Spleen (tissue), 13 donors: ENCODE data around the gene CCDC184. TPM values are rescaled to one million over a fixed set of nuclear protein-coding genes. Genes with fewer than 3 reads are reported as not detected.

Experiments
- DNase-seq: peaks from one replicate; pipeline ENCODE4 v3.0.0-alpha.2; 2020
- H3K27ac ChIP-seq, 8 donors: fragments of 200-600 bp; sonication (generic) in 7 of 8; 1 replicate in 4 of 8; 2 replicates in 4 of 8; pipeline versions ENCODE4 v1.5.0 to v1.8.0; 2016 to 2021; ENCODE audit warnings: inconsistent platforms in 4 of 8, mild to moderate bottlenecking in 4 of 8, moderate library complexity in 1 of 8
- H3K27me3 ChIP-seq, 7 donors: fragments of 200-600 bp; sonication (generic) in 6 of 7; replicated peaks in 1 of 7; 1 replicate in 4 of 7; 2 replicates in 3 of 7; pipeline versions ENCODE4 v1.5.0 to v1.8.0; 2016 to 2021; ENCODE audit warnings: inconsistent platforms in 3 of 7, mild to moderate bottlenecking in 1 of 7
- H3K36me3 ChIP-seq, 6 donors: fragments of 200-600 bp; sonication (generic) in 5 of 6; 1 replicate in 4 of 6; 2 replicates in 2 of 6; pipeline versions ENCODE4 v1.5.0 to v1.8.0; 2016 to 2021; ENCODE audit warnings: inconsistent platforms in 2 of 6
- H3K4me1 ChIP-seq, 6 donors: fragments of 200-600 bp; sonication (generic) in 5 of 6; 1 replicate in 3 of 6; 2 replicates in 3 of 6; pipeline versions ENCODE4 v1.5.0 to v1.8.0; 2016 to 2021; ENCODE audit warnings: inconsistent platforms in 3 of 6
- H3K4me3 ChIP-seq, 8 donors: fragments of 200-600 bp; sonication (generic) in 7 of 8; 1 replicate in 4 of 8; 2 replicates in 4 of 8; pipeline versions ENCODE4 v1.5.0 to v1.8.0; 2016 to 2021; ENCODE audit warnings: inconsistent platforms in 4 of 8, mild to moderate bottlenecking in 4 of 8, moderate library complexity in 2 of 8
- H3K9me3 ChIP-seq, 8 donors: fragments of 200-600 bp; sonication (generic) in 7 of 8; 1 replicate in 4 of 8; 2 replicates in 4 of 8; pipeline versions ENCODE4 v1.5.0 to v1.8.0; 2016 to 2021; ENCODE audit warnings: inconsistent platforms in 4 of 8
- POLR2A ChIP-seq, 3 donors: fragments of 450-650 bp; IDR thresholded peaks; one replicate each; pipeline ENCODE4 v1.5.1; 2017; ENCODE audit warnings: antibody characterized with exemption in 3 of 3, mild to moderate bottlenecking in 1 of 3
- POLR2AphosphoS5 ChIP-seq, 3 donors: sonication (generic); formaldehyde crosslinking; IDR thresholded peaks; one replicate each; pipeline ENCODE4 v1.5.1; 2017; ENCODE audit warnings: antibody characterized with exemption in 3 of 3
- WGBS, 5 donors: extraction: QIAGEN DNeasy Blood & Tissue Kit in 3 of 5; methylation state at CpG; one replicate each; pipeline versions ENCODE4 v1.1.5 to v1.1.7; 2013 to 2018; 5-methylcytosine and 5-hydroxymethylcytosine counted together
- intact Hi-C: fragments of 100-400 bp; cut with DNase I; formaldehyde crosslinking; loops from one replicate; pipeline ENCODE4 v1.15.0; 2023; ENCODE audit warnings: low total_unique reads
- long read RNA-seq, 2 donors: transcript quantifications; one replicate each; lab custom pipeline, GENCODE V29; 2026
- polyA plus RNA-seq, 3 donors: library from polyadenylated mRNA; stranded (reverse); fragments of 200-250 nt; gene quantifications; one replicate each; pipeline ENCODE4 v1.2.1, GENCODE V29; 2013
- total RNA-seq, 7 donors: library from RNA; depleted of rRNA in 3 of 7; stranded (reverse); fragments of >200 nt in 3 of 7; fragmentation: NEBNext Ultra II Directional in 4 of 7; extraction: Animal tissue kit (Norgen Biotek cat#: 25700) in 4 of 7; gene quantifications; one replicate each; pipeline versions ENCODE4 v1.1.0 to v1.2.1, GENCODE V29; 2016 to 2021
- TF ChIP-seq, protein P1 (sequence below), 11 experiments: fragments of 200-600 bp in 7 of 11; fragments of 450-650 bp in 4 of 11; sonication (generic) in 4 of 11; IDR thresholded peaks in 8 of 11; conservative IDR thresholded peaks in 3 of 11; 1 replicate in 7 of 11; 2 replicates in 4 of 11; pipeline versions ENCODE4 v1.4.0 to v1.8.0; 2016 to 2021; ENCODE audit warnings: antibody characterized with exemption in 11 of 11, inconsistent platforms in 4 of 11, mild to moderate bottlenecking in 1 of 11
- donor health status: healthy with polysubstance abuse.
- donor health status: DM: no; HTN: no; CAD: no; lungs with moderate emphysema.
- donor health status: DM: no; HTN: no; CAD: no.
- donor health status: Bipolar disorder and iron deficiency.
- donor health status: healthy.
- donor health status: DM: no; HTN: no; CAD: no.
- donor health status: DM: yes; HTN: yes; CAD: no.

Gene CCDC184
- 1 to 10 TPM in 4 of 7 donors, under 1 TPM in 3; 0.73 to 1.7 (median 1.1) TPM for total RNA-seq
- polyA plus RNA-seq = under 1 TPM; 0.45 to 0.59 (median 0.52) TPM
- long read RNA-seq, donor 1 = 0 reads
- long read RNA-seq, donor 2 = 0 reads

GRCh38 chr12:48183091-48183875 is at the start of gene CCDC184:
Gene CCDC184 (plus strand): TSS chr12:48183644. CDS start chr12:48184123, 479 bp downstream.
- intact Hi-C loops = loop anchor here (10.0 kb wide), 1 partner anchor 272 kb away; no protein-coding TSS in a partner anchor
- Histone ChIP-seq H3K4me3 (peak within 1 kb of the TSS; percentile 62 to 97 (median 86)), H3K27ac (peak within 1 kb of the TSS in 4 of 8 donors; percentile 17 to 70 (median 54)), H3K4me1 (peaks cover 0 to 40% (median 28%) of the 10 kb centered on the region in 6 donors), H3K9me3 (no peaks in the 10 kb centered on the region), H3K27me3 (peaks cover 0 to 60% (median 20%) of the 10 kb centered on the region in 7 donors), H3K36me3 (no peaks in the 10 kb centered on the region)
- peak; percentile 91 for DNase-seq
- 0 to 1% (median 1%) methylated on average over 38 to 61 of the region's 61 CpGs for WGBS, 5 donors
- TF ChIP-seq POLR2A (IDR thresholded peaks at IDR 0.05) = no peak
- peak; percentile 47 to 64 (median 64) for TF ChIP-seq POLR2AphosphoS5 (IDR thresholded peaks at IDR 0.05)
- TF ChIP-seq, protein P1, sequence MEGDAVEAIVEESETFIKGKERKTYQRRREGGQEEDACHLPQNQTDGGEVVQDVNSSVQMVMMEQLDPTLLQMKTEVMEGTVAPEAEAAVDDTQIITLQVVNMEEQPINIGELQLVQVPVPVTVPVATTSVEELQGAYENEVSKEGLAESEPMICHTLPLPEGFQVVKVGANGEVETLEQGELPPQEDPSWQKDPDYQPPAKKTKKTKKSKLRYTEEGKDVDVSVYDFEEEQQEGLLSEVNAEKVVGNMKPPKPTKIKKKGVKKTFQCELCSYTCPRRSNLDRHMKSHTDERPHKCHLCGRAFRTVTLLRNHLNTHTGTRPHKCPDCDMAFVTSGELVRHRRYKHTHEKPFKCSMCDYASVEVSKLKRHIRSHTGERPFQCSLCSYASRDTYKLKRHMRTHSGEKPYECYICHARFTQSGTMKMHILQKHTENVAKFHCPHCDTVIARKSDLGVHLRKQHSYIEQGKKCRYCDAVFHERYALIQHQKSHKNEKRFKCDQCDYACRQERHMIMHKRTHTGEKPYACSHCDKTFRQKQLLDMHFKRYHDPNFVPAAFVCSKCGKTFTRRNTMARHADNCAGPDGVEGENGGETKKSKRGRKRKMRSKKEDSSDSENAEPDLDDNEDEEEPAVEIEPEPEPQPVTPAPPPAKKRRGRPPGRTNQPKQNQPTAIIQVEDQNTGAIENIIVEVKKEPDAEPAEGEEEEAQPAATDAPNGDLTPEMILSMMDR (IDR thresholded peaks at IDR 0.05 in 8 of 11, conservative IDR thresholded peaks at IDR 0.05 in 3 of 11) = peak in 7 of 11 experiments; percentile 12 to 49 (median 41)

DNA sequence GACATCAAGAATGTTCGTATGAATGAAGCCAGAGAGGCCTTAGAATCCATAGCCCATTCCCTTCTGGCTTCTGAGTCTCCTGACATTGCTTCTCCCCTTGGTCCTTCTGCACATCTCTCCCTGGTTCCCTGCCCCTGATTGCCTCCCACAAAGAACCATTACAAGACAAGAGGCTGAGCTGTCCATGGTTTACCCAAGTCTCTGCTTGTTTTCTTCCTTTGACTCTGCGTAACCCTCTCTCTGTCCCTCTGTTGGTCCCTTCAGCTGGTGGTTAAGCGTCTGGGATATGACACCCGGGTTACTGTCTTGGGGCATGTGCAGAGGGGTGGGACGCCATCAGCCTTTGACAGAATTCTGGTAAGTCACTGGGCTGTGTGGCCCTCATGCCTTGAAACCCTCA is 48.4 kb upstream of the CCDC184 start:
- DNase-seq = no peak
- Histone ChIP-seq H3K4me1 (no peaks in the 10 kb centered on the region), H3K4me3 (no peak overlapping the region), H3K9me3 (no peaks in the 10 kb centered on the region), H3K27me3 (no peaks in the 10 kb centered on the region), H3K36me3 (peaks cover 3 to 95% (median 58%) of the 10 kb centered on the region in 6 donors), H3K27ac (no peak overlapping the region)
- no peak for TF ChIP-seq POLR2A (IDR thresholded peaks at IDR 0.05)
- TF ChIP-seq POLR2AphosphoS5 (IDR thresholded peaks at IDR 0.05) = no peak
- TF ChIP-seq, protein P1 (IDR thresholded peaks at IDR 0.05 in 8 of 11, conservative IDR thresholded peaks at IDR 0.05 in 3 of 11) = no peak
- intact Hi-C loops = no loop called here
- WGBS, 5 donors = 88 to 96% (median 95%) methylated on average over 5 of the region's 5 CpGs

DNA sequence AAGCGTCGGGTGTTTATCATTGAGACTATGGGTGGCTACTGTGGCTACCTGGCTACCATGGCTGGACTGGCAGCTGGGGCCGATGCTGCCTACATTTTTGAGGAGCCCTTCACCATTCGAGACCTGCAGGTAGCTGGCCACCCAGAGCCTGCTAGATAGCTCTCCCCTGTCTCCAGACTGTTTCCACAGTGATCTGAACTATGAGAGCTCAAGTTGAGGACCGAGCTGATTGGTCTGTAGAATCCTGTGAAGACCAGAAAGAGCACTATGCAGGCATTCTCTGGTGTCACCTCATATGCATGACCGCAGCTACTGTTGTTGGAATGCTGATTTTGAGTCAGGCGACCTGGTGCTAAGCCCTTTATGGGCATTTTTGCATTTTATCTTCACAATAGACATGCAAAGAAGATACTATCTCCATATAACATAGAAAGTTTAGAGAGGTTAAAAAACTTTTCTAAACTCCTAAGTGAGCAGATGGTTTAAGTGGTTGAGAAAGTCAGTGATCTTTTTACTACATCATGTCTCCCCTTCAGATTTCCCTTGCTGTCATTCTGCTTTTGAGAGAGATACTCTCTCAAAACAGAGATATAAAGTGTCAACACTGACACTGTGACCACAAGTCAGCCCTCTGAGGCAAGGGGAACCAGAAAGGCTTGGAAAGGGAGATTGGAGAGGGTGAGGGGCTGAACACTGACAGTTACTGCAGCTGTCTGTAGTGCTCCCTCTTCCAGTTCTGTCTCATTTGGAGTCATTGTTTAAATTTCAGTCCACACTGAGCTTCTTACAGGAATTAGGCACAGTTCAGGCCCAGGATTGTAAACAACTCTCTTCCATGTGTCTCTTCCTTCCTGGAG is 40.4 kb upstream of the CCDC184 start:
- Histone ChIP-seq H3K36me3 (peaks cover 0 to 100% (median 79%) of the 10 kb centered on the region in 6 donors), H3K27me3 (no peaks in the 10 kb centered on the region), H3K4me1 (no peaks in the 10 kb centered on the region), H3K9me3 (no peaks in the 10 kb centered on the region), H3K27ac (no peak overlapping the region), H3K4me3 (no peak overlapping the region)
- intact Hi-C loops = no loop called here
- no peak for DNase-seq
- TF ChIP-seq POLR2A (IDR thresholded peaks at IDR 0.05) (no peak), POLR2AphosphoS5 (IDR thresholded peaks at IDR 0.05) (no peak)
- TF ChIP-seq, protein P1 (IDR thresholded peaks at IDR 0.05 in 8 of 11, conservative IDR thresholded peaks at IDR 0.05 in 3 of 11) = no peak
- WGBS, 5 donors = 86 to 94% (median 91%) methylated on average over 7 of the region's 7 CpGs
